ENCODE data around the gene OXER1. TPM values are rescaled to one million over a fixed set of nuclear protein-coding genes. Genes with fewer than 3 reads are reported as not detected.

The OXER1 gene
- total RNA-seq, 1 donor from 2014 or later: 3.9 TPM

Other genes starting within 250 kb of the OXER1 start
- gene MTA3, start 195.5 kb downstream of the OXER1 start, total RNA-seq (ENCODE audit: insufficient read depth, low replicate concordance): 23.8 TPM
- gene HAAO, start 28.4 kb upstream of the OXER1 start, total RNA-seq (ENCODE audit: insufficient read depth, low replicate concordance): 19.0 TPM

Data from umbilical cord (tissue), 1 donor.